GM19240 (cell line): ENCODE measurements around the gene COL6A2.
"Not testable (repeated sequence)": the region's sequence is repeated elsewhere in the genome, so short reads cannot be mapped to it uniquely, and the experiment has no call there.

ENCODE experiments used
- DNase-seq: peaks from one replicate; pipeline ENCODE4 v3.0.0; 2011; ENCODE audit warnings: low spot score; ENCODE audit not compliant: insufficient read length

Gene COL6A2

DNA sequence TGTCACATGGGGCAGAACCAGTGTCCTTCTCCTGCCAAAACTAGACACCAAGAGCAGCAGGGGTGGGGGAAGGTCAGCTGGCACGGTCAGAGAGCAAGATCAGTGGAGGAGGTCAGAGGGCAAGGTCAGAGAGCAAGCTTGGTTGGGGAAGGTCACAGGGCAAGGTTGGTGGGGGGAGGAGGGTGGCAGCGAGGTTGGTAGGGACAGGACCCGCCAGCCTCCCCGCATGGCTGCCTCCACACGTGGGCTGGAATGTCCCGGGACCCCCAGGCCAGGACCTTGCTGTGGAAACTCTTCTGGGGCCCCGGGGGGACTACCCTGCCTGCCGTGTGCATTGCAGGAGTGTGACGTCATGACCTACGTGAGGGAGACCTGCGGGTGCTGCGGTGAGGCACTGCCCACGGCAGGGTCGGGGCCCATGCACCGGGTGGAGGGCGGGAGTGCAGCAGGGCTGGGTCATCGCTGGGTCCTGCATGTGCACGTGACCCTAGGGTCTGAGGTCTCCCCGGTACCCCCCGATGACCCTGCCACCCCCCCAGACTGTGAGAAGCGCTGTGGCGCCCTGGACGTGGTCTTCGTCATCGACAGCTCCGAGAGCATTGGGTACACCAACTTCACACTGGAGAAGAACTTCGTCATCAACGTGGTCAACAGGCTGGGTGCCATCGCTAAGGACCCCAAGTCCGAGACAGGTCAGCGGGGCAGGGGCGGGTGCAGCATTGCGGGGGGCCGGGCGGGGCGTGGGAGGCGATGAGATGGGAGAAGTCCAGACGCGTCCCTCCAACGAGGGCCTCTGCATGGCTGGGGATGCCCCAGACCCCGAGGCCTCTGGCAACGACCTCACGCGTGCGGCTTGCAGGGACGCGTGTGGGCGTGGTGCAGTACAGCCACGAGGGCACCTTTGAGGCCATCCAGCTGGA lies 27.3 kb downstream of the COL6A2 start:
- DNase-seq = no peak

DNA sequence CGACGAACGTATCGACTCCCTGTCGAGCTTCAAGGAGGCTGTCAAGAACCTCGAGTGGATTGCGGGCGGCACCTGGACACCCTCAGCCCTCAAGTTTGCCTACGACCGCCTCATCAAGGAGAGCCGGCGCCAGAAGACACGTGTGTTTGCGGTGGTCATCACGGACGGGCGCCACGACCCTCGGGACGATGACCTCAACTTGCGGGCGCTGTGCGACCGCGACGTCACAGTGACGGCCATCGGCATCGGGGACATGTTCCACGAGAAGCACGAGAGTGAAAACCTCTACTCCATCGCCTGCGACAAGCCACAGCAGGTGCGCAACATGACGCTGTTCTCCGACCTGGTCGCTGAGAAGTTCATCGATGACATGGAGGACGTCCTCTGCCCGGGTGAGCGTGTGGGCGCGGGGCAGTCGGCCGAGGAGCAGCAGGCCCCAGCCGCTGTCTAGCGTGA lies 28.0 kb downstream of the COL6A2 start:
- no peak for DNase-seq

DNA sequence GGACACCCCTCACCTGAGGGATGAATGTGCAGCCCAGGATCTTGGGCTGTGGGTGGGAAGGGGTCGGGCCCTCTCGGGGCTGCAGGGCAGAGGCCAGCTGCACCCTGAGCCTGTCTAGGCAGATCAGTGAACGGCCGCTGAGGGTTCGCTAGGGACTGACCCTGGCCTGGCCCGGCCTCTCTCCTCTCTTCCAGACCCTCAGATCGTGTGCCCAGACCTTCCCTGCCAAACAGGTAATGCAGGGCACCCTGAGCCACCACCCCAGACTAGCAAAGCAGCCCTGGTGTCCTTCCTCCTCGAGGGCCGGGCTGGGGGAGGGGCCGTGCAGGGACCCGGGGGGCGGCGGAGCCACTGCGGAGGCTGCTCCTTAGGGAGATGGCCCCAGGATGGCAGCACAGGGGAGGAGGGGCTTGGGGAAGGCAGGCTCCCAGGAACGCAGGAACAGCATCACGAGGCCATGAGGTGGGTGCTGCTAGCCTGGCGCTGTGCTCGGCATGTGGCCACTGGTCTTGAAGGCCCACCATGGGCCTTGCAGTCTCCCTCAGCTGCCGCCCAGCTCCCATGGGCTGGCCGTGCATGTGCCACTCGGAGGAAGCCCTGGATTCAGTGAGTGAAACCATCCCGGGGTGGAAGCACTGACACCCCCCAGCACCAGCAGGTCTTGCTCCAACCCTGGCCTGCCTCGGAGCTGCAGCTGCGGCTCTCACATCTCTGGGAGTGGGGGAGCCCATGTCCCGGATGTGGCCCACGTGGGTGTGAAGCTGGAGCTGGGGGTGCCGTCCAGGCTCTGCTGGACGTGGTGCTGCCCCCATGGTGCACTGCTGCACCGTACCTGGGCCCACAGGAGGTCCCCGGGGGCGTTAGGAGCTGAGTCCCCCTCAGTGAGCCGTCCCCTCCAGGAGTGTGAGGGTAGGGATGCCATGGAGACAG lies 28.7 kb downstream of the COL6A2 start:
- no peak for DNase-seq

DNA sequence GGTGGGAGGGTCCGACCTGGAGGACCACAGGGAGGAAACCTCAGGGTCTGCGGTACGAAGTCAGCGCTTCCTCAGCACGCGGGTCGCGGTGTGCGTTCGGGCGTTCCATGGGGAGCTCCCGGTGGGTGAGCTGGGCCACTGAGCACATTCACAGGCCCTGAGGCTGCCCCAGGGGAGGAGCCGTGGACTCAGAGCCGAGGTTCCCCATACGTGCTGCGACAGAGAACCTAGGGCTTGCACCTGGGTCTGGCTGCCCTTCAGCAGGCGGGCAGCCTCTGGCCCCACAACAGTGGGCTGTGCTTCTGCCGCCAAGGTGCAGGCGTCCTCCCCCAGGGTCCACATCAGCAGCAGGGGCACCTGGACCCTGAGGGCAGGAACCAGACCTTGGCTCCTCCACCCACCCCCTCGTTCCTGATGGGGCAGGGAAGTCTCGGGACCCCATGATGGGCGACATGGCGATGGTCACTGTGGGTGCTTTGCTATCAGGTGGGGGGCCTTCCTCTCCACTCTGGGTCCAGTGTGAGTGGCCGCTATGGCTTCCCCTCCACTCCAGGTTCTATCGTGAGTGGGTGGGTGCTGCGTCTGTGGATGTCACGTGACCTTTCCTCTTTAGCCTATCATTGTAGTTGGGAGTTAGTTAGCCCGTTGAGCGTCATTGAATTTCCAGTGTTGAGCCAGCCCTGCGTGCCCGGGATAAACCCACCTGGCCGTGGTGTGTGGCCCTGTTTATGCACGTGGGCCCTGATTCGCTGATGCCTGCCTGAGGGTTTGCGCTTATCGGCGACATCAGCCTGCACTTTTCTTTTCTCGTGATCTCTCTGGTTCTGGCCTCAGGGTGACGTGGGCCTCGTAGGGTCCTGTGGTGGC lies 29.6 kb downstream of the COL6A2 start:
- no peak for DNase-seq

DNA sequence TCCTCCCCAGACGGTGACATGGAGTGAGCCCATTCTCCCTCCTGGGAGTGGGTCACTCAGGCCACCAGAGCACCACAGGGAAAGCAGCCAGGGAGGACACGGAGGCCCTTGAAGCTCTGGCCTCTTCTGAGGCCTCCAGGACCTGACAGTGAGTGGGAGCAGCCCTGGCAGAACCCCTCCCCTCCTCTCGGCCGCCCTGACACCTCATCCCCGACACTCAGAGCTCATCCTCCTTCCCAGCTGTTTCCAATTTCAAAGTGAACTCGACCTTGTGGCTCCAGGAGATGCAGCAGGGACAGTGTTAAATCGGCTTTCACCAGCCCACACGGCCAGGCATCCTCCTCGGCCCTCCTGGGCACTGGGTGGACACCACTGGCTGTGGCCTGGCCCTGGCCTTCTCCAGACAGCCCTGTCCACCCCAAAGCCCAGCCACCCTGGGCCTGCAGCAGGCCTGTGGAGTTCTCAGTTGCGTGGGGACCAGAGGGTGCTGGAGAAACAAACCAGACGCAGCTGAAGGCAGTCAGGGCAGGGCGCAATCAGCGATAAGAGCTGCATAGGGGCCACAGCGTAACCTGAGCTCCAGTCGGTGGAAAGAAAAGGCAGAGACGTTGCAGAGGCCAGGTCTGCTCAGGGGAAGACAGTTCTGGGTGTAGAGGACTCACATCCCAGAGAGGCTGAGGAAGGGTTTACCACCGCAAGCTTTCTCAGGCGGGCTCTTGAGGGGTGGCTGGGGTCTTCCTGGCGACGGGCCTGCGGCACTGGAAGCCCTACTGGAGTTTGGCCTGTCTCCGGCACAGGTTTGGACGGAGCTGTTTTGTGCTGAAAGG lies 30.4 kb downstream of the COL6A2 start:
- DNase-seq = no peak

DNA sequence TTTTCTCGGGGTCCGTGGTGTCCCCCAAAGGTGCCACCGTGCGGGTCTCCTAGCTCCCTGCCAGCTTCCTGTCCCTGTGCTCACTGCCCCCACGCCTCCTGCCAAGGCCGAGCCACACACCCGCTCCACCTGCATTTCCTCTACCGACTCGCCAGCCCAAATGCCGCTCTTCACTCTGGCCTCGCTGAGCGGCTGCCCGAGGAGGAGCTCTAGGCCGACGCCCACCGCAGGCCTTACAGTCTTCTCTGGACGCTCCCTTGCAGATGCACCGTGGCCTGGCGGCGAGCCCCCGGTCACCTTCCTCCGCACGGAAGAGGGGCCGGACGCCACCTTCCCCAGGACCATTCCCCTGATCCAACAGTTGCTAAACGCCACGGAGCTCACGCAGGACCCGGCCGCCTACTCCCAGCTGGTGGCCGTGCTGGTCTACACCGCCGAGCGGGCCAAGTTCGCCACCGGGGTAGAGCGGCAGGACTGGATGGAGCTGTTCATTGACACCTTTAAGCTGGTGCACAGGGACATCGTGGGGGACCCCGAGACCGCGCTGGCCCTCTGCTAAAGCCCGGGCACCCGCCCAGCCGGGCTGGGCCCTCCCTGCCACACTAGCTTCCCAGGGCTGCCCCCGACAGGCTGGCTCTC lies 31.1 kb downstream of the COL6A2 start:
- no peak for DNase-seq

DNA sequence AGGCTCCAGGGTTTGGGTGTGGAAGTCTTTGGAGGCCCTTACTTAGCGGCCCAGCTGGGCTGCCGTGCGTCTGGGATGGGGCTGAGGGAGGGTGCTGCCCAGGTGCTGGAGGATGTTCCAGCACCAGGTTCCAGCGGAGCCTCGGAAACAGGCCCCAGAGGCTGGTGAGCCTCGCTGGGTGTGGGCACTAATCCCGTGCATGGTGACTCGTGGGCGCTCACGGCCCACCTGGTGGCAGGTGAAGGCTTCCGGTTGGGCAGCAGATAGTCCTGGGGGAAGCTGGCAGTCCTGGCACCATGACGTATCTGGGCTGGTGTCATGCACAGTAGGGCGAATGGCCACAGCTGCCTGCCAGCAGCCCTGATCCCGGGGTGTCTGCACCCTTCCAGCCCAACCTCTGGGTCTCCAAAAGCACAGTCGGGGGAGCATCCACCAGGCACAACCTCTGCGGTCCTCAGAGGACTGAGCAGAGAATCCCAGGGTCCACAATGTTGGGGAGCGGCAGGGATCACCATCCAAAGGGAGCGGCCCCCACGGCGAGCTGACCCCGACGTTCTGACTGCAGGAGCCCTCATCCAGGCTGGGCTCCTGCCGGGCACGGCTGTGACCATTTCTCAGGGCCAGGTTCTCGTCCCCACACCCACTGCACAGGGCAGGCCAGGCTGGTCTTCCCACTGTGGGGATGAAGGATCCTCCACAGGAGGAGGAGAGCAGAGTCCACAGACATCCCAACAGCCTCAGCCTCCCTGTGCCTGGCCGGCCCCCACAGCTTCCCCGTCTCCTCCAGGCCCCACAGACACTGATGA lies 32.1 kb downstream of the COL6A2 start:
- no peak for DNase-seq

DNA sequence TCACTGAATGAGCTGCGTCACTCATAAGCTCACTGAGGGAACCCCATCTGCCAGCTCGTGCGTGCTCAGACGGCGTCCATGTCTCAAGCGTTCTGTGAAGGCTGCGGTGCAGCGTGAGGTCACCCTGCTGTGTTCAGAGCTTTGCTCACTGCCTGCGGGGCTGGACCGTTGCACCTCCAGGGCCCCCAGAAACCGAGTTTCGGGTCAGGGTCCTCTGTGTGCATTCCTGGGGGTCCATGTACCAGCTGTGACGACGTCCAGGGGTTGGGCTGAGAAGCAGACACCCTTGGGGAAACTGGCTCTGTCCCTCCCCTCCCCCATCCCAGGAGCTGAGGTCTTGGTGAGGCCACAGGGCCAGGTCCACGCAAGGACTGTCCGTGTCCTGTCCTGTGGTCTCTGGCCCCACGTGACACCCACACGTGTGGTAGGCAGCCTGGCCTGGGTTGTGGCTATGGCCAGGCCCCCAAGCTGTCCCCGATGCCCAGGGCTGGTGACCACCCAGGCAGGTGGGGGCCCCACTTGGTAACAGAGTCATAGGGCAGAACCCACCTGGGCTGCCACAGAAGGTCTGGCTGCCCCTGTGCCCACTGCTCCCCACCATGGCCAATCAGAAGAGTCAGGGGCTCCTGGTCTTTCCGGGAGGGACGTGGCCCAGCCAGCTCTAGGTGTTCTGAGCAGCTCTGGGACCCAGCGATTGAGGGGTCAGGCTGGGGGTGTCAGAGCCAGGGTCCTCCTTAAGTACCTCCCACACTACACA lies 33.1 kb downstream of the COL6A2 start:
- no peak for DNase-seq

DNA sequence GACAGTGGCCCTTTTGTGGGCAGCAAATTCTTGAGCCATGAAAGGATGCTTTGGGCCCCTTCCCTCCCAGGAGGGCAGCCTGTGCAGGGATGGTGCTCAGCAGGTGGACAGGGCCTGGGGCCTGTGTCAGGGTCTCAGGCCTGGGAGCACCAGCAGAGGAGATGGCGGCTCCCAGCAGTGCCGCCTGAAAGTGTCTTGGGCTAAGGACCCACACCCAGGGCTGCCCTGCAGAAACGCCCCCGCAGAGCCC lies 33.6 kb downstream of the COL6A2 start:
- no peak for DNase-seq

DNA sequence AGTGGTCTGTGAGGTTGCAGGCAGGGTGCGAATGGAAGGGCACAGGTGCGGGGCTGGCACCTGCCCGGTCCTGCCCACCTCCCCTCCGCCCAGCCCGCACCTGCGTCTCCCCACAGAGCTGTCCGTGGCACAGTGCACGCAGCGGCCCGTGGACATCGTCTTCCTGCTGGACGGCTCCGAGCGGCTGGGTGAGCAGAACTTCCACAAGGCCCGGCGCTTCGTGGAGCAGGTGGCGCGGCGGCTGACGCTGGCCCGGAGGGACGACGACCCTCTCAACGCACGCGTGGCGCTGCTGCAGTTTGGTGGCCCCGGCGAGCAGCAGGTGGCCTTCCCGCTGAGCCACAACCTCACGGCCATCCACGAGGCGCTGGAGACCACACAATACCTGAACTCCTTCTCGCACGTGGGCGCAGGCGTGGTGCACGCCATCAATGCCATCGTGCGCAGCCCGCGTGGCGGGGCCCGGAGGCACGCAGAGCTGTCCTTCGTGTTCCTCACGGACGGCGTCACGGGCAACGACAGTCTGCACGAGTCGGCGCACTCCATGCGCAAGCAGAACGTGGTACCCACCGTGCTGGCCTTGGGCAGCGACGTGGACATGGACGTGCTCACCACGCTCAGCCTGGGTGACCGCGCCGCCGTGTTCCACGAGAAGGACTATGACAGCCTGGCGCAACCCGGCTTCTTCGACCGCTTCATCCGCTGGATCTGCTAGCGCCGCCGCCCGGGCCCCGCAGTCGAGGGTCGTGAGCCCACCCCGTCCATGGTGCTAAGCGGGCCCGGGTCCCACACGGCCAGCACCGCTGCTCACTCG lies 34.1 kb downstream of the COL6A2 start:
- DNase-seq = no peak

DNA sequence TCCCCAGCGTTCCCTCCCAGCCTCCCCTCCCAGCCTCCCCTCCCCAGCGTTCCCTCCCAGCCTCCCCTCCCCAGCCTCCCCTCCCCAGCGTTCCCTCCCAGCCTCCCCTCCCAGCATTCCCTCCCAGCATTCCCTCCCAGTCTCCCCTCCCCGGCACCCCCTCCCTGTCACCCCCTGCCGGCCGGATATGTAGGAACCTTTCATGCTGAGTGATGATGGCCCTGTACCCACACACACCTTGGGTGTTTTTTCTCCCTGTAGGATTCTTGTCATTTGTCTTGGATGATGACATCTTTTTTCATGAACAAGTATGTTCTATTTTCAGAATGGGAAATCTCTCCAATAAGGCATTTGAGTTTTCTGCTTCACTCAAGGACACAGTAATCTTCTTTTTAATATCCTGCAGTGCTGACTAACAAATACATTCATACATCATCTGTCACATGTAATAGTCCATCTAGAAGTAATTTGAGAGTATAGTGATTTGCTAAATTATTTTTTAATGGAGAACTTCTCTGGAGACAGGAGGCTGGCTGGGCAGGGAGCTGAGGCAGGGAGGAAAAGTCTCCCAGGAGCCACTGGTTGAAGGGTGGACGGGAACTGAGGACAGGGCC lies 38.0 kb downstream of the COL6A2 start:
- DNase-seq = no peak

DNA sequence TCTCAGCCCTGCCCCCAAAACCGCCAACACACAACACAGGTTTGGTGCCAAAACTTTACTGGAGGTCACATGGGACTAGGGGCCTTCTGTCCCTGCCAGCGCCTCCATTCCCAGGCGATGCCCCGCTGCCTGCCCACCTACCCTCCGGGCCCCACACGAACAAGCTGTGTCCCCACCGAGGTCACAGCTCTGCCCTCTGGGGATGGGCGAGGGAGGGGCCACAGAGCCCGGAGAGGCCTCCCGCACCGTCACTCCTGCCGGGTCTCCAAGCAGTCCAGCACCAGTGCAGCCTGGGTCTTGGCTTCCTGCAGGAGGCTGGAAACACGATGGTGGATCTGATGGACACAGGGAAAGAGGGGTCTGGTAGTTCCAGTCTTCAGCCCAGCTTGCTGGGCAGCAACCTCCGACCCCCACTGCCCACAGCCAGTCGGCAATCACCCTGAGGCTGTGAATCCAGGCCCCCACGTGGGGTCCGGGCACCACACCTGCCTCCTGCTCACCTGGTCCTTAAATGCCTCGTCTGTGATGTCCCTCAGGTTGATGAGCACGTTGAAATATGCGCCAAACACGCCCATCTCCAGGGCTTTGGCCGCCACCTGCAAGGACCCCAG lies 38.9 kb downstream of the COL6A2 start:
- DNase-seq = no peak

DNA sequence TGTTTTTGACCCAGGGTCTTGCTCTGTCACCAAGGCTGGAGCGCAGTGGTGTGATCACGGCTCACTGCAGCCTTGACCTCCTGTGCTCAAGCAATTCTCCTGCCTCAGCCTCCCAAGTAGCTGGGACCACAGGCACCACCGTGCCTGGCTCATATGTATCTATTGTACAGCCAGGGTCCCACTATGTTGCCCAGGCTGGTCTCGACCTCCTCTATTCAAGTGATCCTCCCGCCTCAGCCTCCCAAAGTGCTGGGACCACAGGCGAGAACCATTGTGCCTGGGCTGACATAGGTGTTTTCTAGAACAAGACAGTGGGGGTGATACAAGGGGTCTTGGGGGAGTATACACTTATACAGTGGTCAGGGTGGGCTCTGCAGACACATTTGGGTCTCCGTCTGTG lies 40.0 kb downstream of the COL6A2 start:
- no peak for DNase-seq

DNA sequence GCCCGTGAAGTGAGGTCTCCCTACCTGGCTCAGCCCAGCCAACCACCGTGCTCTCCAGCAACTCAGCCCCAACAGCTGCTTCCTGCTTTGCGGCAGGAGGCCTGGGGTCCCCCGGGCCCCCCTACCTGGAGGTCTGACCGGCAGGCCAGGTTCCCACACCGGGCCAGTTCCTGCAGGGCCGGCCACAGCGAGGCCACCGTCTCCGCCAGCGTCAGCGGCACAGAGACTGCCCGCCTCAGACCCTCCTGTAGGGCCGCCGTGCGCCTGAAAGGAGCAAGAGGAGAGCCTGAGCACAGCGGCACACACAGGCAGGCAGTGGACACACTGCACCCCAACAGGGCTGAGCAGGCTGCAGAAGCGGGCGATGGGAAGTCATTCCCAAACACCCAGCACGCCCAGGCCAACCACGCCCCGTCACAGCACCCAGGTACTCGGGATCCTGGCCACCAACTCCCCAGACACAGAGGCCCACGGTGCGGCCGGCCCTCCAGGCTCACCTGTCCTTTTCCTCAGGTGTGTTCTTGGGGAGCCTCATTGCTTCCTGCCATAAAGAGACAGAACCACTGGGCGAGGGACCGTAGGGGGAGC lies 40.6 kb downstream of the COL6A2 start:
- DNase-seq = no peak

DNA sequence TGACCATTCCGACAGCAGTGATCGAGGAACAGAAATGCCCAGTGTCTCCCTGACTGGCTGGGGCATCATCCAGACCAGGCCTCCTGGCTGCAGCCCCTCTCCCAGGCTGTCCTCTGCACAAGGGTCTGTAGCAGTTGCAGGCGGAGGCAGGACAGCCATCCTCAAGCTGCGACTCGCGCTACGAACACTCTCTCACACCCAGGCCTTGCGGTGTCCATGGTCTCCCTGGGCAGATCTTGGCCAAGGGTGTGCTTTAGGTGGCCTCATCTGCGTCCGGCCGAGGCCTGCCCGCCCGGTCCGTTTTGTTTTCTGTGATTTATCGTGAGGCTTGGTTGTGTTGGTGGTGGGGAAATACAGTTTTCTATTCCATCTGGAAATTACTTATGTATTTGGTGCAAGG lies 41.8 kb downstream of the COL6A2 start:
- DNase-seq = no peak

DNA sequence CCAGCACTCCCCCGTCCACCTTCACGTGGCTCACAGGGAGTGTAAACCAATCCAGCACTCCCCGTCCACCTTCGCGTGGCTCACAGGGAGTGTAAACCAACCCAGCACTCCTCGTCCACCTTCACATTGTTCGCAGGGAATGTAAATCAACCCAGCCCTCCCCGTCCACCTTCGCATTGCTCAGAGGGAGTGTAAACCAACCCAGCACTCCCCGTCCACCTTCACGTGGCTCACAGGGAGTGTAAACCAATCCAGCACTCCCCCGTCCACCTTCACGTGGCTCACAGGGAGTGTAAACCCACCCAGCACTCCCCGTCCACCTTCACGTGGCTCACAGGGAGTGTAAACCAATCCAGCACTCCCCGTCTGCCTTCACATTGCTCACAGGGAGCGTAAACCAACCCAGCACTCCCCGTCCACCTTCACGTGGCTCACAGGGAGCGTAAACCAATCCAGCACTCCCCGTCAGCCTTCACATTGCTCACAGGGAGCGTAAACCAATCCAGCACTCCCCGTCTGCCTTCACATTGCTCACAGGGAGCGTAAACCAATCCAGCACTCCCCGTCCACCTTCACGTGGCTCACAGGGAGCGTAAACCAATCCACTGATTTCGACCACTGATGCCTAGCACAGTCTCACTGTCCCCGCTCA lies 42.6 kb downstream of the COL6A2 start:
- DNase-seq = not testable (repeated sequence)
